ENCODE data around the gene MTMR12. TPM values are rescaled to one million over a fixed set of nuclear protein-coding genes. Genes with fewer than 3 reads are reported as not detected.

The MTMR12 gene, protein sequence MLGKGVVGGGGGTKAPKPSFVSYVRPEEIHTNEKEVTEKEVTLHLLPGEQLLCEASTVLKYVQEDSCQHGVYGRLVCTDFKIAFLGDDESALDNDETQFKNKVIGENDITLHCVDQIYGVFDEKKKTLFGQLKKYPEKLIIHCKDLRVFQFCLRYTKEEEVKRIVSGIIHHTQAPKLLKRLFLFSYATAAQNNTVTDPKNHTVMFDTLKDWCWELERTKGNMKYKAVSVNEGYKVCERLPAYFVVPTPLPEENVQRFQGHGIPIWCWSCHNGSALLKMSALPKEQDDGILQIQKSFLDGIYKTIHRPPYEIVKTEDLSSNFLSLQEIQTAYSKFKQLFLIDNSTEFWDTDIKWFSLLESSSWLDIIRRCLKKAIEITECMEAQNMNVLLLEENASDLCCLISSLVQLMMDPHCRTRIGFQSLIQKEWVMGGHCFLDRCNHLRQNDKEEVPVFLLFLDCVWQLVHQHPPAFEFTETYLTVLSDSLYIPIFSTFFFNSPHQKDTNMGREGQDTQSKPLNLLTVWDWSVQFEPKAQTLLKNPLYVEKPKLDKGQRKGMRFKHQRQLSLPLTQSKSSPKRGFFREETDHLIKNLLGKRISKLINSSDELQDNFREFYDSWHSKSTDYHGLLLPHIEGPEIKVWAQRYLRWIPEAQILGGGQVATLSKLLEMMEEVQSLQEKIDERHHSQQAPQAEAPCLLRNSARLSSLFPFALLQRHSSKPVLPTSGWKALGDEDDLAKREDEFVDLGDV
- 20.5 TPM for polyA plus RNA-seq (2013, experiment 1 of 2)
- 21.3 TPM for polyA plus RNA-seq (2013, experiment 2 of 2)

- Histone ChIP-seq H3K79me1 (ENCODE audit: low read length) (peaks cover 10% of the 10 kb centered on the region), H3K4me3 (ENCODE audit: low read length) (peak within 1 kb of the TSS; percentile 80), H3K27me3 (ENCODE audit: insufficient read depth, low read length, poor library complexity) (no peaks in the 10 kb centered on the region), H3K4me1 (ENCODE audit: control insufficient read depth, low read depth, low read length) (peaks cover 3% of the 10 kb centered on the region), H3K27ac (ENCODE audit: low read depth, low read length) (peak within 1 kb of the TSS; percentile 91), H4K5ac (ENCODE audit: low read length) (no peak within 1 kb of the TSS), H2BK15ac (replicated peaks; ENCODE audit: low read depth) (no peak within 1 kb of the TSS), H3K4ac (ENCODE audit: low read depth, low read length) (peak within 1 kb of the TSS; percentile 44), H3K9ac (ENCODE audit: low read length) (peak within 1 kb of the TSS; percentile 91), H3K79me2 (ENCODE audit: control insufficient read depth, insufficient read depth, low read length) (peaks cover 24% of the 10 kb centered on the region), H3K23ac (ENCODE audit: low read length) (peak within 1 kb of the TSS; percentile 100), H3K18ac (ENCODE audit: low read length) (peak within 1 kb of the TSS; percentile 83), H2AK5ac (ENCODE audit: low read length) (no peak within 1 kb of the TSS), H4K8ac (ENCODE audit: low read depth, low read length) (peak within 1 kb of the TSS; percentile 99), H3K4me2 (ENCODE audit: low read length) (peak within 1 kb of the TSS; percentile 84), H2BK120ac (ENCODE audit: low read depth, low read length) (peak within 1 kb of the TSS; percentile 63), H3K36me3 (ENCODE audit: control insufficient read depth, insufficient read depth, low read length) (no peaks in the 10 kb centered on the region), H3K56ac (ENCODE audit: low read length) (peak within 1 kb of the TSS; percentile 95), H2BK5ac (ENCODE audit: low read length) (no peak within 1 kb of the TSS)
- peak; percentile 100 for DNase-seq
- WGBS (ENCODE audit: extremely low coverage, insufficient coverage, low lambda C conversion rate), result no CpG with 5 or more reads among the region's 83 CpGs
Measured at GRCh38 chr5:32312595-32313332, at the start of gene MTMR12. Gene MTMR12 (minus strand): TSS chr5:32312939. CDS start chr5:32312838, 101 bp downstream.

DNA sequence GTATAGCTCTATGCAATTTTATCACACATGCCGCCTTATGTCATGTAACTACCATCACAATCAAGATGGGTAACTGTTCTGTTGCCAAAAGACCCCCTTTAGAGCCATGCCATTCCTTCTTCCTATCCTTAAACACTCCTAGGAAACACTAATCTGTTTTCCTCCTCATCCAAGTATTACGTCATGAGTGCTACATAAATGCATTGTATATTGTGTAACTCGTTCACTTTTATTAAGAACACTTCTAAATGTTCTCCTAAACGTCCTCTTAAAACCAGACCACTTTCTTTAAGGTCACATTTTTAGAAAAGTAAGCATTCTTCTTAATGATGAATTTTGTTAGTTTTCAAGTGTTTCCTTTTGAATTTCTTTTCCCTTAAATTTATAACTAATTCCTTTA is 49.8 kb upstream of the MTMR12 start:
- Histone ChIP-seq H3K79me2 (ENCODE audit: control insufficient read depth, insufficient read depth, low read length) (no peaks in the 10 kb centered on the region), H3K9ac (ENCODE audit: low read length) (no peak overlapping the region), H3K27me3 (ENCODE audit: insufficient read depth, low read length, poor library complexity) (no peaks in the 10 kb centered on the region), H3K4me2 (ENCODE audit: low read length) (no peak overlapping the region), H3K79me1 (ENCODE audit: low read length) (no peaks in the 10 kb centered on the region), H3K18ac (ENCODE audit: low read length) (no peak overlapping the region), H3K56ac (ENCODE audit: low read length) (no peak overlapping the region), H3K27ac (ENCODE audit: low read depth, low read length) (no peak overlapping the region), H4K5ac (ENCODE audit: low read length) (no peak overlapping the region), H2BK120ac (ENCODE audit: low read depth, low read length) (no peak overlapping the region), H3K36me3 (ENCODE audit: control insufficient read depth, insufficient read depth, low read length) (peaks cover 1% of the 10 kb centered on the region), H4K8ac (ENCODE audit: low read depth, low read length) (no peak overlapping the region), H3K4me3 (ENCODE audit: low read length) (no peak overlapping the region), H2BK15ac (replicated peaks; ENCODE audit: low read depth) (no peak overlapping the region), H2AK5ac (ENCODE audit: low read length) (no peak overlapping the region), H3K23ac (ENCODE audit: low read length) (no peak overlapping the region), H3K4me1 (ENCODE audit: control insufficient read depth, low read depth, low read length) (no peaks in the 10 kb centered on the region), H2BK5ac (ENCODE audit: low read length) (no peak overlapping the region), H3K4ac (ENCODE audit: low read depth, low read length) (no peak overlapping the region)
- no CpG with 5 or more reads among the region's 4 CpGs for WGBS (ENCODE audit: extremely low coverage, insufficient coverage, low lambda C conversion rate)
- DNase-seq, result no peak

DNA sequence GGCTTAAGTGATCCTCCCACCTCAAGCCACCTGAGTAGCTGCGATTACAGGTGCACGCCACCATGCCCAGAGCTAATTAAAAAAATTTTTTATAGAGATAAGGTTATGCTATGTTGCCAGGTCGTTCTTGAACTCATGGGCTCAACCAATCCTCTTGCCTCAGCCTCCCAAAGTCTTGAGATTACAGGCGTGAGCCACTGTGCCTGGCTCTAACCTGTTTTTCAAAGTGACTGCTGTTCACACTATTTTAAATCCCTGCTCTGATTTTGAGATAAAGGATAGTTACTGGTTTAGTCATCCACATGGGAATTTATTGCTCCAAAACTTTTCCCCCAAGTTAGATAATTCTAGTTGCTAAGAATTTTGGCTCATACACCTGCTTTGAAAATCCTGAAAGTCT is 48.2 kb upstream of the MTMR12 start:
- WGBS (ENCODE audit: extremely low coverage, insufficient coverage, low lambda C conversion rate), result no CpG with 5 or more reads among the region's 4 CpGs
- peaks cover 3% of the 10 kb centered on the region for H3K36me3 ChIP-seq (ENCODE audit: control insufficient read depth, insufficient read depth, low read length)

GRCh38 chr5:32358611-32359010 is 45.9 kb upstream of the MTMR12 start:
- H3K27me3 ChIP-seq (ENCODE audit: insufficient read depth, low read length, poor library complexity), result no peaks in the 10 kb centered on the region
- H2BK5ac ChIP-seq (ENCODE audit: low read length), result no peak overlapping the region
- H3K79me1 ChIP-seq (ENCODE audit: low read length), result no peaks in the 10 kb centered on the region
- no peaks in the 10 kb centered on the region for H3K4me1 ChIP-seq (ENCODE audit: control insufficient read depth, low read depth, low read length)
- no peak overlapping the region for H3K18ac ChIP-seq (ENCODE audit: low read length)
- no peak overlapping the region for H3K27ac ChIP-seq (ENCODE audit: low read depth, low read length)
- H3K36me3 ChIP-seq (ENCODE audit: control insufficient read depth, insufficient read depth, low read length), result peaks cover 3% of the 10 kb centered on the region
- H3K9ac ChIP-seq (ENCODE audit: low read length), result no peak overlapping the region
- no peak overlapping the region for H2BK15ac ChIP-seq (replicated peaks; ENCODE audit: low read depth)
- no peak overlapping the region for H2AK5ac ChIP-seq (ENCODE audit: low read length)
- H2BK120ac ChIP-seq (ENCODE audit: low read depth, low read length), result no peak overlapping the region
- H3K79me2 ChIP-seq (ENCODE audit: control insufficient read depth, insufficient read depth, low read length), result no peaks in the 10 kb centered on the region
- H3K4me2 ChIP-seq (ENCODE audit: low read length), result no peak overlapping the region
- no CpG with 5 or more reads among the region's 6 CpGs for WGBS (ENCODE audit: extremely low coverage, insufficient coverage, low lambda C conversion rate)
- no peak for DNase-seq
- no peak overlapping the region for H4K5ac ChIP-seq (ENCODE audit: low read length)
- H4K8ac ChIP-seq (ENCODE audit: low read depth, low read length), result no peak overlapping the region
- no peak overlapping the region for H3K4ac ChIP-seq (ENCODE audit: low read depth, low read length)
- no peak overlapping the region for H3K4me3 ChIP-seq (ENCODE audit: low read length)
- no peak overlapping the region for H3K23ac ChIP-seq (ENCODE audit: low read length)
- H3K56ac ChIP-seq (ENCODE audit: low read length), result no peak overlapping the region

More for the DNA sequence above, 48.2 kb upstream of the MTMR12 start:
- DNase-seq, result peak; percentile 63
- Histone ChIP-seq H3K23ac (ENCODE audit: low read length) (no peak overlapping the region), H3K27me3 (ENCODE audit: insufficient read depth, low read length, poor library complexity) (no peaks in the 10 kb centered on the region), H2BK5ac (ENCODE audit: low read length) (no peak overlapping the region), H3K27ac (ENCODE audit: low read depth, low read length) (no peak overlapping the region), H3K4me3 (ENCODE audit: low read length) (no peak overlapping the region), H3K4me1 (ENCODE audit: control insufficient read depth, low read depth, low read length) (no peaks in the 10 kb centered on the region), H2BK15ac (replicated peaks; ENCODE audit: low read depth) (no peak overlapping the region), H3K4me2 (ENCODE audit: low read length) (no peak overlapping the region), H3K4ac (ENCODE audit: low read depth, low read length) (no peak overlapping the region), H3K79me2 (ENCODE audit: control insufficient read depth, insufficient read depth, low read length) (no peaks in the 10 kb centered on the region), H4K5ac (ENCODE audit: low read length) (no peak overlapping the region), H3K79me1 (ENCODE audit: low read length) (no peaks in the 10 kb centered on the region), H3K18ac (ENCODE audit: low read length) (no peak overlapping the region), H3K9ac (ENCODE audit: low read length) (no peak overlapping the region), H2AK5ac (ENCODE audit: low read length) (no peak overlapping the region), H2BK120ac (ENCODE audit: low read depth, low read length) (no peak overlapping the region), H4K8ac (ENCODE audit: low read depth, low read length) (no peak overlapping the region), H3K56ac (ENCODE audit: low read length) (no peak overlapping the region)

DNA sequence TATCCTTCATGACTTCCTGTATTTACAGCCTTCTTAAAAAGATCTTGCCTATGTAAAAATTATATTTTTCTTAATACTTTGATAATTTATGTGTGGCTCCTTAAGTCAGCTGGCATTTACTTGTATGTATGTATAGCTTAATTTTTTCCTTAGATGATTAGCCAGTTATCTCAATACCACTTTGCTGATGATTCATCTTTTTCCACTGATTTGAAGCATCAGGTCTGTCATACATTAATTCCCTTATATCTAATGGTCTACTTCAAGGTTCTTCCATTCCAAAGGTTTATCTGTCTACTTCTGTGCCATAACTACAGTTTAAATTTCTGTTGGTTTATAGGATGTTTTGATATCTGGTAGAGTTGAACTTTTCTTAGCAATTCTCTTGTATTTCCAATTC is 44.9 kb upstream of the MTMR12 start:
- Histone ChIP-seq H3K18ac (ENCODE audit: low read length) (no peak overlapping the region), H3K4me1 (ENCODE audit: control insufficient read depth, low read depth, low read length) (no peaks in the 10 kb centered on the region), H3K4me3 (ENCODE audit: low read length) (no peak overlapping the region), H3K36me3 (ENCODE audit: control insufficient read depth, insufficient read depth, low read length) (peaks cover 3% of the 10 kb centered on the region), H2AK5ac (ENCODE audit: low read length) (no peak overlapping the region), H3K4ac (ENCODE audit: low read depth, low read length) (no peak overlapping the region), H2BK15ac (replicated peaks; ENCODE audit: low read depth) (no peak overlapping the region), H3K27ac (ENCODE audit: low read depth, low read length) (no peak overlapping the region), H3K9ac (ENCODE audit: low read length) (no peak overlapping the region), H4K8ac (ENCODE audit: low read depth, low read length) (no peak overlapping the region), H3K27me3 (ENCODE audit: insufficient read depth, low read length, poor library complexity) (no peaks in the 10 kb centered on the region), H4K5ac (ENCODE audit: low read length) (no peak overlapping the region), H2BK5ac (ENCODE audit: low read length) (no peak overlapping the region), H3K79me2 (ENCODE audit: control insufficient read depth, insufficient read depth, low read length) (no peaks in the 10 kb centered on the region), H3K23ac (ENCODE audit: low read length) (no peak overlapping the region), H3K56ac (ENCODE audit: low read length) (no peak overlapping the region), H3K79me1 (ENCODE audit: low read length) (no peaks in the 10 kb centered on the region), H2BK120ac (ENCODE audit: low read depth, low read length) (no peak overlapping the region), H3K4me2 (ENCODE audit: low read length) (no peak overlapping the region)
- no peak for DNase-seq

Data from mesendoderm (in vitro differentiated cells).